Gastrocnemius medialis (tissue), 4 donors: ENCODE results near the gene TNRC6A.

Source experiments
- CTCF ChIP-seq, 5 experiments: fragments of 450-650 bp in 3 of 5; fragments of 200-600 bp in 2 of 5; sonication (generic) in 2 of 5; IDR thresholded peaks in 4 of 5; conservative IDR thresholded peaks in 1 of 5; 1 replicate in 4 of 5; 2 replicates in 1 of 5; pipeline ENCODE4 v1.5.1; 2016 to 2019; ENCODE audit warnings: antibody characterized with exemption in 5 of 5, mild to moderate bottlenecking in 3 of 5, moderate library complexity in 3 of 5
- POLR2A ChIP-seq, 2 donors: fragments of 450-650 bp; IDR thresholded peaks; one replicate each; pipeline ENCODE4 v1.6.1; 2017; ENCODE audit warnings: antibody characterized with exemption in 2 of 2, mild to moderate bottlenecking in 2 of 2, moderate library complexity in 2 of 2

GRCh38 chr16:24833352-24833751 lies 103.9 kb downstream of the TNRC6A start:
- no peak for TF ChIP-seq CTCF (IDR thresholded peaks at IDR 0.05 in 4 of 5, conservative IDR thresholded peaks at IDR 0.05 in 1 of 5)
- no peak for TF ChIP-seq POLR2A (IDR thresholded peaks at IDR 0.05)
